ENCODE results near the gene HECW1.

DNA sequence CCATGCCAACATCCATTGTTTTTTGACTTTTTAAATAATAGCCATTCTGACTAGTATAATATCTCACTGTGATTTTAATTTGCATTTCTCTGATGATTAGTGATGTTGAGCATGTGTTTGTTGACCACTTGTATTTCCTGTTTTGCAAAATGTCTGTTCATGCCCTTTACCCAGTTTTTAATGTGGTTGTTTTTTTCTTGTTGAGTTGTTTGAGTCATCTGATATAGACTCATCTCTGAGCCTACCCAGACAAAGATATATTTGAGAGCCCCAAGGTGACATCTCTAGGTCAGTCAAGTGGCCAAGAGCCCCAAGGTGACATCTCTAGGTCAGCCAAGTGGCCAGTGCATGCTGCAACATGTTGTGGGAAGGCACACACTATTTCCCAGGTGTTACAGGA is 224.7 kb downstream of the HECW1 start:
- TF ChIP-seq CTCF (IDR thresholded peaks at IDR 0.05) (no peak), POLR2A (IDR thresholded peaks at IDR 0.05) (no peak)

Measured in heart left ventricle (tissue), 13 donors.